CD8-positive, alpha-beta memory T cell (primary cell): ENCODE results near the gene SNRPF. TPM values are rescaled to one million over a fixed set of nuclear protein-coding genes. Genes with fewer than 3 reads are reported as not detected.

ENCODE experiments used
- CTCF ChIA-PET: fragments of 350-600 bp; sonication (Branson Sonifier 250); formaldehyde crosslinking; loops from one replicate; lab custom pipeline; 2021; ENCODE audit warnings: antibody characterized with exemption; lab: Charles Lee
- POLR2A ChIA-PET: fragments of 350-600 bp; sonication (Branson Sonifier 250); formaldehyde crosslinking; loops from one replicate; lab custom pipeline; 2021; ENCODE audit warnings: antibody characterized with exemption; lab: Charles Lee
- DNase-seq, 5 donors: peaks; one replicate each; pipeline versions ENCODE4 v3.0.0 to v3.0.0-alpha.2; 2020 to 2022; ENCODE audit warnings: mixed read lengths in 1 of 5
- H3K27ac ChIP-seq: one replicate; pipeline ENCODE4 v1.7.0; 2013; ENCODE audit warnings: low read depth, mild to moderate bottlenecking, low read length, moderate library complexity
- H3K27me3 ChIP-seq: 2 replicates; pipeline ENCODE4 v1.7.0; 2013; ENCODE audit warnings: low read length, mild to moderate bottlenecking; ENCODE audit not compliant: insufficient read depth, poor library complexity, severe bottlenecking
- H3K36me3 ChIP-seq: 2 replicates; pipeline ENCODE4 v1.7.0; 2013; ENCODE audit warnings: mild to moderate bottlenecking, low read length, moderate library complexity; ENCODE audit not compliant: insufficient read depth
- H3K4me1 ChIP-seq: 2 replicates; pipeline ENCODE4 v1.7.0; 2013; ENCODE audit warnings: mild to moderate bottlenecking, low read length, moderate library complexity; ENCODE audit not compliant: insufficient read depth
- H3K4me3 ChIP-seq: 2 replicates; pipeline ENCODE4 v1.7.0; 2013; ENCODE audit warnings: mild to moderate bottlenecking, low read length
- H3K9me3 ChIP-seq: 2 replicates; pipeline ENCODE4 v1.7.0; 2013; ENCODE audit warnings: mild to moderate bottlenecking, low read length
- H3K27ac Mint-ChIP-seq, 8 donors: one replicate each; pipeline ENCODE4 v1.8.0; 2020 to 2021; ENCODE audit warnings: mixed read lengths in 8 of 8, mild to moderate bottlenecking in 6 of 8, inconsistent platforms in 3 of 8, moderate library complexity in 3 of 8
- H3K27me3 Mint-ChIP-seq, 2 donors: one replicate each; pipeline ENCODE4 v1.8.0; 2020 to 2021; ENCODE audit warnings: mixed read lengths in 2 of 2, mild to moderate bottlenecking in 1 of 2, moderate library complexity in 1 of 2
- H3K36me3 Mint-ChIP-seq, 3 donors: one replicate each; pipeline ENCODE4 v1.8.0; 2020 to 2021; ENCODE audit warnings: mixed read lengths in 3 of 3, inconsistent platforms in 1 of 3, mild to moderate bottlenecking in 1 of 3
- H3K4me1 Mint-ChIP-seq, 3 donors: one replicate each; pipeline ENCODE4 v1.8.0; 2020 to 2021; ENCODE audit warnings: mixed read lengths in 3 of 3, inconsistent platforms in 1 of 3, mild to moderate bottlenecking in 1 of 3
- H3K4me3 Mint-ChIP-seq, 7 donors: one replicate each; pipeline ENCODE4 v1.8.0; 2020 to 2021; ENCODE audit warnings: mixed read lengths in 7 of 7, mild to moderate bottlenecking in 6 of 7, moderate library complexity in 4 of 7, inconsistent platforms in 2 of 7
- H3K9me3 Mint-ChIP-seq, 5 donors: one replicate each; pipeline ENCODE4 v1.8.0; 2020 to 2022; ENCODE audit warnings: mixed read lengths in 5 of 5, mild to moderate bottlenecking in 3 of 5, moderate library complexity in 2 of 5, inconsistent platforms in 1 of 5
- polyA plus RNA-seq: library from polyadenylated mRNA; unstranded; fragments of 300-500 nt; fragmentation: Illumina TruSeq; gene quantifications from one replicate; pipeline ENCODE4 v1.2.3, GENCODE V29; 2021
- total RNA-seq, 2 experiments: library from RNA; stranded (reverse); gene quantifications; one replicate each; pipeline ENCODE4 v1.2.3, GENCODE V29; 2021

Gene SNRPF
- total and polyA plus RNA-seq, 3 experiments from 2014 or later = 45.4 to 51.0 (median 49.2) TPM

- no peak overlapping the region for H3K27ac Mint-ChIP-seq
Observed at GRCh38 chr12:95882873-95883272, 24.1 kb downstream of the SNRPF start.

DNA sequence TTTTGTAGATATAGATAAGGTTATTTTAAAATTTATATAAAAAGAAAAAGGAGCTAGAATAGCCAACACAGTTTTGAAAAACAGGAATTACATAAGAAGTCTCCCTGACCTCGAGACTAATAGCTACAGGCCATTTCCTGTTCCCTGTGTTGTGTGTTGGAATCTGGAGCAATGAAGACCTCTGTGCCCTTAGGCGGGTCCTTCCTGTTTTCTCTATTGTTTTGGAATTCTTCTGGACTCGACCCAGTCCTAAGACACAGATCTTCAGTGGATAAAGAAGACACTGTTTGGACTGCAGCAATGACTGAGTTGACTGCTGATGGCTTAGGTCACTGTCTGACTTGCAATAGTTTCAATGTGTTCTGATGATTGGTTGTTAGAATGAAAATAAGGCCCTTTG is 26.2 kb downstream of the SNRPF start:
- Histone ChIP-seq H3K27ac (no peak overlapping the region), H3K36me3 (no peaks in the 10 kb centered on the region), H3K4me1 (no peaks in the 10 kb centered on the region), H3K9me3 (peaks cover 4% of the 10 kb centered on the region), H3K27me3 (no peaks in the 10 kb centered on the region), H3K4me3 (no peak overlapping the region)
- H3K27ac Mint-ChIP-seq = no peak overlapping the region
- DNase-seq = no peak
- H3K4me1 Mint-ChIP-seq = no peaks in the 10 kb centered on the region
- CTCF ChIA-PET = no interaction called here
- no peaks in the 10 kb centered on the region for H3K36me3 Mint-ChIP-seq
- H3K9me3 Mint-ChIP-seq = peaks cover 0 to 3% (median 0%) of the 10 kb centered on the region in 5 donors
- H3K4me3 Mint-ChIP-seq = no peak overlapping the region
- peaks cover 0 to 5% of the 10 kb centered on the region in 2 donors for H3K27me3 Mint-ChIP-seq
- POLR2A ChIA-PET = no interaction called here

More at GRCh38 chr12:95882873-95883272, 24.1 kb downstream of the SNRPF start:
- CTCF ChIA-PET = no interaction called here
- Mint-ChIP-seq H3K36me3 (peaks cover 0 to 3% (median 0%) of the 10 kb centered on the region in 3 donors), H3K27me3 (peaks cover 0 to 2% of the 10 kb centered on the region in 2 donors), H3K4me1 (no peaks in the 10 kb centered on the region), H3K9me3 (peaks cover 0 to 3% (median 0%) of the 10 kb centered on the region in 5 donors), H3K4me3 (no peak overlapping the region)
- POLR2A ChIA-PET = no interaction called here
- H3K4me1 ChIP-seq = no peaks in the 10 kb centered on the region
- H3K9me3 ChIP-seq = peaks cover 4% of the 10 kb centered on the region
- no peak for DNase-seq
- no peak overlapping the region for H3K27ac ChIP-seq
- H3K4me3 ChIP-seq = no peak overlapping the region
- H3K27me3 ChIP-seq = no peaks in the 10 kb centered on the region
- no peaks in the 10 kb centered on the region for H3K36me3 ChIP-seq

- ChIA-PET CTCF (no interaction called here), POLR2A (no interaction called here)
- H3K4me1 Mint-ChIP-seq = no peaks in the 10 kb centered on the region
- no peak overlapping the region for H3K4me3 ChIP-seq
- H3K4me1 ChIP-seq = no peaks in the 10 kb centered on the region
- H3K9me3 ChIP-seq = peaks cover 4% of the 10 kb centered on the region
- peaks cover 0 to 5% of the 10 kb centered on the region in 2 donors for H3K27me3 Mint-ChIP-seq
- DNase-seq = no peak
- no peak overlapping the region for H3K27ac Mint-ChIP-seq
- no peaks in the 10 kb centered on the region for H3K36me3 ChIP-seq
- H3K4me3 Mint-ChIP-seq = no peak overlapping the region
- no peak overlapping the region for H3K27ac ChIP-seq
- no peaks in the 10 kb centered on the region for H3K36me3 Mint-ChIP-seq
- no peaks in the 10 kb centered on the region for H3K27me3 ChIP-seq
- peaks cover 0 to 3% (median 0%) of the 10 kb centered on the region in 5 donors for H3K9me3 Mint-ChIP-seq
Observed at GRCh38 chr12:95887311-95887710, 28.6 kb downstream of the SNRPF start.

DNA sequence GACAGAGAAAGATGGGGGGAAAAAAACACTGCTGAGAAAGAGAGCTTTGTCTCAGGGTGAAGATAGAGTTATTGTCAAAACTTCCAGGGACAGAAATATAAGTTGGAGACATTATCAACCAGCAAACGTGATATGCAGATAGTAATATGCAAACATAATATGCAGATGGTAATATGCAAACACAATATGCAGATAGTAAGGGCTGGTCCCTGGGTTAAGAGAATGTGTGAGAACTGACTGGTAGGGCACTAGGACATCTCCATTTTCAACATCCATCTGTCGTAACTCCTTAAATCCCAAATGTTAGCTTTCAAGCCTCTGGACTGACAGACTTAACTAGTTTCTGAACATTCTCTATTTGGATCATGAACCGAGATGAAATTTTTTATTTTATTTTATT is 32.2 kb downstream of the SNRPF start:
- Mint-ChIP-seq H3K9me3 (peaks cover 0 to 2% (median 0%) of the 10 kb centered on the region in 5 donors), H3K27me3 (peaks cover 0 to 21% of the 10 kb centered on the region in 2 donors), H3K27ac (no peak overlapping the region), H3K36me3 (no peaks in the 10 kb centered on the region), H3K4me1 (no peaks in the 10 kb centered on the region), H3K4me3 (no peak overlapping the region)
- Histone ChIP-seq H3K4me1 (no peaks in the 10 kb centered on the region), H3K27me3 (no peaks in the 10 kb centered on the region), H3K4me3 (no peak overlapping the region), H3K36me3 (no peaks in the 10 kb centered on the region), H3K27ac (no peak overlapping the region), H3K9me3 (no peaks in the 10 kb centered on the region)
- CTCF ChIA-PET = no interaction called here
- POLR2A ChIA-PET = no interaction called here
- no peak for DNase-seq

DNA sequence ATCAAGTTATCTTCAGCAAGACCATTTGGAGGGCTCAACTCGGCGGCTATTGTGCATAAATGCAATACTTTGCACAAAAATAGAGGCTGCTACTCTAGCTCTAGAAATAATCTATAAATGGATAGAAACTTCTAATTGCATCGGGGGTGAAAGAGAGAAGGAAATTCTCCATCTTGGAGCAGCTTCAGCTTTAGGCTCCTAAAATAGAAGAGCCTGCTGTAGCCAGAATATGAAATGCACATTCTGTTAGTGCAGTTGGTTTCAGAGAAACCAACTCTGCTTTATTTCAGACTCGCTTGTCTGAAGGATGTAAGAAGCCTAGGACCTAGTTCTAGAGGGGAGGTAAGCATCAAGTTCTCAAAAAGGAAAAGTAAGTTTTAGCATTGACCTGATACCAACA is 38.1 kb downstream of the SNRPF start:
- Histone ChIP-seq H3K9me3 (no peaks in the 10 kb centered on the region), H3K27me3 (no peaks in the 10 kb centered on the region), H3K4me3 (no peak overlapping the region), H3K36me3 (no peaks in the 10 kb centered on the region), H3K27ac (no peak overlapping the region), H3K4me1 (no peaks in the 10 kb centered on the region)
- CTCF ChIA-PET = interaction anchor here (1.4 kb wide), 1 partner anchor 22 kb away, joined by 4 read pairs; no protein-coding TSS in a partner anchor
- peaks cover 5 to 40% of the 10 kb centered on the region in 2 donors for H3K27me3 Mint-ChIP-seq
- DNase-seq = no peak
- no peaks in the 10 kb centered on the region for H3K36me3 Mint-ChIP-seq
- no peaks in the 10 kb centered on the region for H3K4me1 Mint-ChIP-seq
- no peak overlapping the region for H3K4me3 Mint-ChIP-seq
- H3K27ac Mint-ChIP-seq = no peak overlapping the region
- peaks cover 0 to 2% (median 0%) of the 10 kb centered on the region in 5 donors for H3K9me3 Mint-ChIP-seq
- POLR2A ChIA-PET = no interaction called here

DNA sequence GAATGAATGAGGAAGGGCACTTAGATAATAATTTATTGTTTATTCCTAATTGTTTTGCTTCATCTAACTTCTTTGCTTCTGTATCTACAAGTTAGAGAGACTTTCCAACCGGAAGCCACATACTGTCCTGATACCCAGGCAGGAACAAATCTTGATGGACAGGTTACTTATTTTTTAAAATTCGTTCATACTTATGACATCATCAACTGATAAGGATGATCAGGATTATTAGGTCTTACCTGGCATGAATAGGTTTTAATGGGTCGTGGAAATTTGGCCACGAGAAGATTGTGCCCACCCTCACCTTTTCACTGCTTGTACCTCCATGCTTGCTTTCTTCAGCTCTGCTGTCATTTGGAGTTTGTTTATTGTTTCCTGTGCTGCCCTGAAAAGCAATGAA is 39.3 kb downstream of the SNRPF start:
- CTCF ChIA-PET = interaction anchor here (1.4 kb wide), 1 partner anchor 21 kb away, joined by 4 read pairs; no protein-coding TSS in a partner anchor

DNA sequence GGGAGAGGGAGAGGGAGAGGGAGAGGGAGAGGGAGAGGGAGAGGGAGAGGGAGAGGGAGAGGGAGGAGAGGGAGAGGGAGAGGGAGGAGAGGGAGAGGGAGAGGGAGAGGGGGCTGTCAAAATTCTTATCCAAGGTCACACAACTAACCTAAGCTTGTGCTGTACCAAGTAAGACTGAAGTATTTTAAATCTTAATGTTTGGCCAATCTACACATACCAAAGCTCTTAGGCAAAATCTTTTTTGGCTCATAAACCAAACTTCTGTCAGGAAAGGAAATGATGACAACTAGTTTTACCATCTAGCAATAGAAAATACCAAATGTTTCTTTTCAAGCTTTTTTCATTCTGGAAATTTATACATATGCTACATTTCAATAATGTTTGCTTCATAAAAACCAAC is 49.8 kb downstream of the SNRPF start:
- ChIA-PET CTCF (no interaction called here), POLR2A (interaction anchor here (0.6 kb wide), 1 partner anchor 698 kb away, joined by 4 read pairs; no protein-coding TSS in a partner anchor)
- Histone ChIP-seq H3K27ac (no peak overlapping the region), H3K4me3 (no peak overlapping the region), H3K27me3 (no peaks in the 10 kb centered on the region), H3K4me1 (no peaks in the 10 kb centered on the region), H3K9me3 (no peaks in the 10 kb centered on the region), H3K36me3 (no peaks in the 10 kb centered on the region)
- Mint-ChIP-seq H3K4me3 (no peak overlapping the region), H3K36me3 (no peaks in the 10 kb centered on the region), H3K4me1 (no peaks in the 10 kb centered on the region), H3K27ac (no peak overlapping the region), H3K27me3 (peaks cover 2 to 40% of the 10 kb centered on the region in 2 donors), H3K9me3 (peaks cover 0 to 2% (median 0%) of the 10 kb centered on the region in 5 donors)
- DNase-seq = no peak

More for the DNA sequence above, 39.3 kb downstream of the SNRPF start:
- Histone ChIP-seq H3K9me3 (no peaks in the 10 kb centered on the region), H3K27me3 (no peaks in the 10 kb centered on the region), H3K4me3 (no peak overlapping the region), H3K36me3 (no peaks in the 10 kb centered on the region), H3K4me1 (no peaks in the 10 kb centered on the region), H3K27ac (no peak overlapping the region)
- peaks cover 1 to 4% (median 2%) of the 10 kb centered on the region in 5 donors for H3K9me3 Mint-ChIP-seq
- H3K27me3 Mint-ChIP-seq = peaks cover 5 to 45% of the 10 kb centered on the region in 2 donors
- H3K27ac Mint-ChIP-seq = no peak overlapping the region
- POLR2A ChIA-PET = no interaction called here
- H3K4me1 Mint-ChIP-seq = no peaks in the 10 kb centered on the region
- no peak overlapping the region for H3K4me3 Mint-ChIP-seq
- H3K36me3 Mint-ChIP-seq = peaks cover 0 to under 1% (median 0%) of the 10 kb centered on the region in 3 donors
- DNase-seq = no peak

GRCh38 chr12:95909871-95910270 is 51.1 kb downstream of the SNRPF start:
- Histone ChIP-seq H3K27ac (no peak overlapping the region), H3K27me3 (no peaks in the 10 kb centered on the region), H3K4me3 (no peak overlapping the region), H3K9me3 (no peaks in the 10 kb centered on the region), H3K36me3 (no peaks in the 10 kb centered on the region), H3K4me1 (no peaks in the 10 kb centered on the region)
- H3K9me3 Mint-ChIP-seq = no peaks in the 10 kb centered on the region
- POLR2A ChIA-PET = no interaction called here
- CTCF ChIA-PET = no interaction called here
- no peaks in the 10 kb centered on the region for H3K36me3 Mint-ChIP-seq
- DNase-seq = no peak
- no peak overlapping the region for H3K27ac Mint-ChIP-seq
- H3K4me1 Mint-ChIP-seq = no peaks in the 10 kb centered on the region
- H3K27me3 Mint-ChIP-seq = peaks cover 0 to 36% of the 10 kb centered on the region in 2 donors
- H3K4me3 Mint-ChIP-seq = no peak overlapping the region
